ENCODE measurements around the gene PITX1. TPM values are rescaled to one million over a fixed set of nuclear protein-coding genes. Genes with fewer than 3 reads are reported as not detected.

The PITX1 gene
- total RNA-seq, 1 donor from 2014 or later = not detected

DNA sequence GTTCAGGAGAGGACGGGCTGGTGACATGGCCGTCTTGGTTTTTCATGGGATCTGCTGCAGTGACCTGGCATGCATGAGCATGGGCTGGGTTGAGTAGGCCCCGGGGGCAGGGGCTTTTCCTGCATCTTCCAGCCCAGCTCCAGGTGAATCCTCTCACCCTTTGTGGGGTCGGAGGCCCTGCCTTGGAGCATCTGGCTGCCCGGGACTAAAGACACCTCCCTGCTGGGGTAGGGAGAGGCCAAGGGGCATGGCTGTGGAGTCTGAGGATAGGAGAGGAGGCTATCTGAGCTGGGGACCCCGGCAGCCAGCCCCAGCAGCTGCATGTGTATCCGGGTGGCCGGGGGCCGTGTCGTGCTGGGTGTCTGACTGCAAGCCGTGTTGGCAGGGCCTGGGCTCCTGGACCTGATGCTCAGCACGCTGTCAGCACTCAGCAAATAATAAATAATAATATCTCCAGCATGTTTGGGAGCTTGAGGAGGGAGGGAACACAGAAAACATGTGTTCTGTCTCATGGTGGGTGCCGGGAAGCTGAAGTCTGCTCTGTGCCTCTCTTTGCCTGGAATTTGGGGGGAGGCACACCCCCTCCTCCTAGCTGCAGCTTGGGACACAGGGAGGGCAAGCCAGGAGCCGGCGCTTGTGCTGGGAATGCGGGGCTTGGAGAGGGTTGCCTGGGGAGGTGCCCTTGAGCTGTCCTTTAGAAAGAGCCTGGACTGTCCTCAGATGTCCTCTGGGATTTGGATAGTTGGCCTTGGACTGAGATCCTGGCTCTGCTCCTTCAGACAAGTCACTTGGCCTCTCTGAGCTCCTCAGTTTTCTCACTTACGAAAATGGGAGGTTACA lies 28.4 kb upstream of the PITX1 start:
- intact Hi-C loops (cut with micrococcal nuclease) = no loop called here
- TF ChIP-seq, protein P1, sequence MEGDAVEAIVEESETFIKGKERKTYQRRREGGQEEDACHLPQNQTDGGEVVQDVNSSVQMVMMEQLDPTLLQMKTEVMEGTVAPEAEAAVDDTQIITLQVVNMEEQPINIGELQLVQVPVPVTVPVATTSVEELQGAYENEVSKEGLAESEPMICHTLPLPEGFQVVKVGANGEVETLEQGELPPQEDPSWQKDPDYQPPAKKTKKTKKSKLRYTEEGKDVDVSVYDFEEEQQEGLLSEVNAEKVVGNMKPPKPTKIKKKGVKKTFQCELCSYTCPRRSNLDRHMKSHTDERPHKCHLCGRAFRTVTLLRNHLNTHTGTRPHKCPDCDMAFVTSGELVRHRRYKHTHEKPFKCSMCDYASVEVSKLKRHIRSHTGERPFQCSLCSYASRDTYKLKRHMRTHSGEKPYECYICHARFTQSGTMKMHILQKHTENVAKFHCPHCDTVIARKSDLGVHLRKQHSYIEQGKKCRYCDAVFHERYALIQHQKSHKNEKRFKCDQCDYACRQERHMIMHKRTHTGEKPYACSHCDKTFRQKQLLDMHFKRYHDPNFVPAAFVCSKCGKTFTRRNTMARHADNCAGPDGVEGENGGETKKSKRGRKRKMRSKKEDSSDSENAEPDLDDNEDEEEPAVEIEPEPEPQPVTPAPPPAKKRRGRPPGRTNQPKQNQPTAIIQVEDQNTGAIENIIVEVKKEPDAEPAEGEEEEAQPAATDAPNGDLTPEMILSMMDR (IDR thresholded peaks at IDR 0.05) = no peak
- ChIA-PET POLR2A (no interaction called here), CTCF (no interaction called here)
- Mint-ChIP-seq H3K4me1 (no peaks in the 10 kb centered on the region), H3K27me3 (peaks cover 32% of the 10 kb centered on the region), H3K36me3 (ENCODE audit: low read depth) (no peaks in the 10 kb centered on the region), H3K27ac (no peak overlapping the region), H3K4me3 (no peak overlapping the region), H3K9me3 (no peaks in the 10 kb centered on the region)
- no peak for DNase-seq
- ATAC-seq (ENCODE audit: low read depth) = no peak

DNA sequence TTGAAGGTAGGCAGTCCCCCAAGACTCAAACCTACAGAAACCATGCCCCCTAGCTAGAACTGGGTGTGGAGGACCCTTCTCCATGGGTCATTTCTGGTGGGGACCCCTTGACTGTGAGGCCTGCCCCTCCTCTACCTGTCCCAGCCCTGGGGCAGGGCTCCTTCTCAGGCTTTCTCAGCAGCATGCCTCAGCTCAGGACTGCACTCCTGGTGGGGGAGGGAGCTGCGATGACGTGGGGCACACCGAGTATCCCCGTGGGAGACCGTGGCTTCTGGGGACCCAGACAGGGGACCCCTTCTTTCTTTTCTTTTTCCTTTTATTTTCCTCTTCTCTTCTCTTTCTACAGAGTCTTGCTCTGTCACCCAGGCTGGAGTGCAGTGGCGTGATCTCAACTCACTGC lies 27.0 kb upstream of the PITX1 start:
- H3K27ac Mint-ChIP-seq = no peak overlapping the region
- CTCF ChIA-PET = no interaction called here
- POLR2A ChIA-PET = no interaction called here
- TF ChIP-seq, protein P1 (IDR thresholded peaks at IDR 0.05) = no peak
- H3K4me1 Mint-ChIP-seq = no peaks in the 10 kb centered on the region
- intact Hi-C loops (cut with micrococcal nuclease) = no loop called here
- H3K9me3 Mint-ChIP-seq = no peaks in the 10 kb centered on the region
- H3K36me3 Mint-ChIP-seq (ENCODE audit: low read depth) = no peaks in the 10 kb centered on the region
- ATAC-seq (ENCODE audit: low read depth) (no peak), DNase-seq (no peak)
- no peak overlapping the region for H3K4me3 Mint-ChIP-seq
- peaks cover 31% of the 10 kb centered on the region for H3K27me3 Mint-ChIP-seq

DNA sequence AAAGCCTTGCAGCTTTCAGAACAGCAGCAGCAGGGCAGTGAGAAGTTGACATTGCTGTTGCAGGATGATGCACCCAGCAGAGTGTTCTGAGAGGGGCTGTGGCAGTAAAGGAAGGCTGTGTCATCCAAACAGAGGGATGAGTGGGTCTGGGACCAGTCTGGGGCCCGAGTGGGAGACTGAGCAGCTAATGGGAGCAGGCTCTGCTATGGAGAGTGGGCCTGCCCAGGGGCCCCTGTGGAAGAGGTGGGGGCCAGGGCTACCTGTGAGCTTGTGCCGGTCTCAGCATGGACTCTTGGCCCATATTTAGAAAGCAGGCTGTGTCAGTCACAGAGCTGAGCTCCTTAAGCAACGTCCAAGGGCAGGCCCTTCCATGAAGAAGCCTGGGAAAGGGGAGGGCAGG lies 26.0 kb upstream of the PITX1 start:
- H3K36me3 Mint-ChIP-seq (ENCODE audit: low read depth) = no peaks in the 10 kb centered on the region
- ATAC-seq (ENCODE audit: low read depth) (no peak), DNase-seq (no peak)
- TF ChIP-seq, protein P1 (IDR thresholded peaks at IDR 0.05) = no peak
- CTCF ChIA-PET = no interaction called here
- H3K4me3 Mint-ChIP-seq = no peak overlapping the region
- intact Hi-C loops (cut with micrococcal nuclease) = no loop called here
- no peak overlapping the region for H3K27ac Mint-ChIP-seq
- POLR2A ChIA-PET = no interaction called here
- peaks cover 30% of the 10 kb centered on the region for H3K27me3 Mint-ChIP-seq
- H3K9me3 Mint-ChIP-seq = no peaks in the 10 kb centered on the region
- no peaks in the 10 kb centered on the region for H3K4me1 Mint-ChIP-seq

DNA sequence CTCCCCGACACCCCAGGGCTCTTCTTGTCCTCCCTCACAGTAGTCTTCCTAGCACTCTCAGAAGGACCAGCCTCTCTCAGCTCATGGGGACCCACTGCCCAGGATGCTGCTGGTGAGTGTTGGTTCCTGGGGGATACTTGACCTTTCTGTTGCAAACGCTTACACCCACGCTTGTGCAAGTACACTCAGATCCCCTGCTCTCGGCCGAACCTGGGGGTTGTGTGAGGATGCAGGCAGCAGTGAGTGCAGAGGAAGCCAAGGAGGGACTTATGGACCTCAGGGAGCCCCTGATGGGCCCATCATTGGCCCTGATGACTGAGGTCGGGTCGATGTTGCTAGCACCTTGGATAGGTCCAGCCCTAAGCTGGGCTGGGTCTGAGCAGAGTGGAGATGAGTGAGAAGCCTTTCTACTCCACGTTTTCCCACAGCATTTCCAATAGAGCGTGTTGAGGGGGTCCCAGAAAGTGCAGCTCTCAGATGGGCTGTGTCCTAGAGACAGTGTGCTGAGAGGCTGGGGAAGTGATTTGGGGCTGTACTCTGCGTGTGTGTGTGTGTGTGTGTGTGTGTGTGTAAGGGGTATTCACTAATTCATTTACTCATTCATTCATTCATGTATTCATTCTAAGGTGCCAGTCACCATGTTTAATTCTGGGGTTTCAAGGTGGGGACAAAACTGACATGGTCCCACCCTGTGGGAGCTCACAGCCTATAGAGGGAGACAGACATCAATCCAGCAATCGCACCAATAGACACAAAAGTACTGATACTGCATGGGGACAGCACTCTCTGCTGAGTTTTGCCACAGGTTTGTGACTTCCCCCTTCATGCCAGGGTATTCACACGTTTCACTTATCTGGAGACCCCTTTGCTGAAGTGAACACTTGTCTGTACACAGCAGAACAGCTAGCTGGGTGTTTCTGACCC lies 25.2 kb upstream of the PITX1 start:
- ATAC-seq (ENCODE audit: low read depth) (no peak), DNase-seq (no peak)
- Mint-ChIP-seq H3K27me3 (peaks cover 24% of the 10 kb centered on the region), H3K4me1 (peaks cover 3% of the 10 kb centered on the region), H3K4me3 (no peak overlapping the region), H3K27ac (no peak overlapping the region), H3K9me3 (no peaks in the 10 kb centered on the region), H3K36me3 (ENCODE audit: low read depth) (no peaks in the 10 kb centered on the region)
- intact Hi-C loops (cut with micrococcal nuclease) = loop anchor here (10.0 kb wide), 2 partner anchors 304 to 336 kb away; partner anchors contain the start of genes DDX46 and MACROH2A1
- TF ChIP-seq, protein P1 (IDR thresholded peaks at IDR 0.05) = no peak
- CTCF ChIA-PET = no interaction called here
- POLR2A ChIA-PET = no interaction called here

DNA sequence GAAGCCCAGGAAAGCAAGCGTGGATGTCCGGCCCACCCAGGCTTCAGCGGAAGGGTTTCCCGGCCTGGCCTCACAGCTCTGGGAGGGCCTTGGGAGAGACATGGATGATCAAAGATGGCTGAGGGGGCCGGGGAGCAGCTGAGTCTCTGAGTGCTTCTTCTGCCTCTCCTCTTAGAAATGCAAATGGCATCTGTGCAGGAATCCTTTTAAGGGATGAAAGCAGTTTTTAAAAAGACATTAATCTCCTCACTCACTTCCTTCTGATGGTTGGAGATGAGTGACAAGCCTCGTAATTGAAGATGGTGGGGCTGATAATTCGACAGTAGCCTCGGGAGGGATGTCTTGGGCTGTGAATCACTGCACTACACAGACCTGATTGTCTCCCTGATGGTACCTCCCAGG lies 24.3 kb upstream of the PITX1 start:
- no peak overlapping the region for H3K4me3 Mint-ChIP-seq
- no peak overlapping the region for H3K27ac Mint-ChIP-seq
- peaks cover 18% of the 10 kb centered on the region for H3K27me3 Mint-ChIP-seq

More for the DNA sequence above, 24.3 kb upstream of the PITX1 start:
- POLR2A ChIA-PET = no interaction called here
- no peaks in the 10 kb centered on the region for H3K9me3 Mint-ChIP-seq
- CTCF ChIA-PET = no interaction called here
- ATAC-seq (ENCODE audit: low read depth) (no peak), DNase-seq (no peak)
- no peaks in the 10 kb centered on the region for H3K36me3 Mint-ChIP-seq (ENCODE audit: low read depth)
- H3K4me1 Mint-ChIP-seq = peaks cover 13% of the 10 kb centered on the region
- intact Hi-C loops (cut with micrococcal nuclease) = loop anchor here (10.0 kb wide), 2 partner anchors 304 to 336 kb away; partner anchors contain the start of genes DDX46 and MACROH2A1
- TF ChIP-seq, protein P1 (IDR thresholded peaks at IDR 0.05) = no peak

Measured in activated B cell treated with CpG ODN at 0.5 μM for 24 hours (primary cell).